ENCODE results near the gene HES5.
A peak's percentile ranks its signal among the peaks of the same experiment; 100 is the strongest.

The HES5 gene

DNA sequence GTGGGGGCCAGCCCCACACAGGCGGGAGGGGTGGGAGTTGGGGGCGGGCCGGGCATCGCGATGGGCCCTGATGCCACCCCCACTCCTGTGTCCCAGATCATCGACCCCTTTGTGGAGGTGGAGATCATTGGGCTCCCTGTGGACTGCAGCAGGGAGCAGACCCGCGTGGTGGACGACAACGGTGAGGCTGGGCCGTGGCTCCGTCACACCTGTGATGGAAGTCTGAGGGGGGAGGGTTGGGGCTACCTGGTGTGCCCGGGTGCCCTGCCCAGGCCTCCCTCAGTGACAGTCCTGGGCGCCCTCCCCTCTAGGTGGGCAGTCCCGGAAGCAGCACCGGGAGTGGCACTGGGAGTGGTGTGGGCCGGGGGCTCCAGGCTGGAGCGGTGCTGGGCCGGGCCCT is 31.4 kb downstream of the HES5 start:
- no peak for DNase-seq

DNA sequence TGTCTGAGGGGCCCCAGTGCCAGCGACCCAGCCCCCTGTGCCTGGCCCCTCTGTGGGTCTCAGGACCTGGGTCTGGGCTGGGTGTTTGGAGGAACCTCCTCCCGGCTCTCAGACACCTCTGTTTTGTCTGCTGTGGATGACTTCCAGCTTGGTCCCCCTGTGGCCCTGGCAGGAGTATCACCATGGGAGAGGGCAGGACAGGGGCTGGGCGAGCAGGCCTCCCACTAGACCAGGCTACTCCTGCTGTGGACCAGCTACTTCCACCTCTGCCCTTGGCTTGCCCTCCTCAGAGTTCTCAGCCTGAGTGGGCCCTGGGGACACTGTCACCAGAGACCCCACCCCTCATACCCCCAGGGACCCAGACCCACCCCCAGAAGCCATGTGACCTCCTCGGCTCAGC is 32.2 kb downstream of the HES5 start:
- DNase-seq, result no peak

DNA sequence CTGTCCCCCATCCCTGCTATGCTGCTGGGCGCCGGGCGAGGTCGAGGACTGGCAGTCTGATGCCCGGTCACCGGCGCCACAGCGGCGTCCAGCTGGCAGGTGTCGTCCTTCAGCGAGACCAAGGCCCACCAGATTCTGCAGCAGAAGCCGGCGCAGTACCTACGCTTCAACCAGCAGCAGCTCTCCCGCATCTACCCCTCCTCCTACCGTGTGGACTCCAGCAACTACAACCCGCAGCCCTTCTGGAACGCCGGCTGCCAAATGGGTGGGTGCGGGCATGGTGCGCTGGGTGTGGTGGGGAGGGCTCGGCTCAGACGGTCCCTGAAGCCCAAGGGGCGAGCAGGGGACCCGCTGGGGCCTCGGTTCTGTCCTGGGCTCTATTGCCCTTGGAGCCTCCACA is 33.3 kb downstream of the HES5 start:
- DNase-seq, result no peak

DNA sequence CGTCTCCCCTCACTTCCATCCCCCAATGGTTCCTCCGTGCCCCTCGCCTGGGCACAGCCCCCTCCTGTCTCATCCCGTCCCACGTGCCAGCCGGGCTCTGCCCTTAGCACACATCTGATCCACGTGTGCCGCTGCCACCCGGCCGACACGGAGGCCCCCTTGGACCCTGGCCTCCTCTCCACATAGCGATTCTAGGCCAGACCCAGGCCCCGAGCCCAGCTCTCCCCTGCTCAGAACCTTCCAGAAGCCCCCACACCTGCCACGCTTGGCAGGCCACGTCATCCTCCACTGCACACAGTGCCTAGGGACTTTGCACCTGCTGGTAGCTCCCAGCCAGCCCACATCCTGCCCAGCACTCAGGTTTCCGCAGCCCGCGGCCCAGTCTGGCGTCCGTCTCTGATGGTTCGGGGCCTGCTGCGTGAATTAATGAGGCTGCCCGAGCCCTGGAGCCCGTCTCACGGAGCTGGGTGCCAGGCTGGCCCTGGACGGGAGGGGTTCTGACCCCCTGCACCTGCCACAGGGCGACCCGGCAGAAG is 33.9 kb downstream of the HES5 start:
- DNase-seq, result peak; percentile 22

DNA sequence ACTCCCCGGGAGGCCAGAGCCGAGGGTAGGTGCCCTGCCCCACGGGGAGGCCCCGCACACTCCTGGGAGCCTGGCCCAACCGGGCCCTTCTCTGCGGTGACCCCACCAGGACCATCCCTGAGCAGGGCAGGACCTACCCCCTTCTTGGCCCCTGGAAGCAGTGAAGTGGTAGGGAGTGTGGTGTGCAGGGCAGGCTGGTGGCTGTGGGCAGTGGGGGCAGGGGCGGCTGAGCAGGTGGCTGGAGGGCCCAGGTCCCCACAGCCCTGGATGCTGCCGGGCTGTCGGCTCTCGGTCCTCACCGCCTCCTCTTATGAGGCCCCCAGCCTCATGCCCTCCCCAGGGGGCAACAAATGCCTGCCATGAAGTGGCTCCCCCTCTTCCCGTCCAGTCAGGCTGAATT is 34.5 kb downstream of the HES5 start:
- DNase-seq, result no peak

DNA sequence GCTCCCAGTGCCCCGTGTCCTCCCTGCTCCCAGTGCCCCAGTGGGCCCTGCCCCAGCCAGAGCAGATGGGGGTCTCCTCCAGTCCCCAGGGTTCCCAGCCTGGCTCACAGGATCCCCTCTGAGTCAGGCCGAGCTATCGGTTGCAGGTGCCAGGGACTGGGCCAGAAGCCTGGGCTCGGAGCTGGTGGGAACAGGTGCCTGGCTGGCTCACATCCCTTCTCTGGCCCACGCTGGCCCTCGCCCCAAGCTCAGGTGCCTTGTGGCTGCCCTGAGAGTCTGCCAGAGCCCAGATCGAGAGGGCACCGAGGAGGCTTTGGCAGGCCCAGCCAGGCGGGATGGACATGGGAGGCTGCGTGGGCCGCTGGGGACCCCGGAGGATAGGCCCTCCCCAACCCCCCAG is 35.0 kb downstream of the HES5 start:
- DNase-seq, result no peak

DNA sequence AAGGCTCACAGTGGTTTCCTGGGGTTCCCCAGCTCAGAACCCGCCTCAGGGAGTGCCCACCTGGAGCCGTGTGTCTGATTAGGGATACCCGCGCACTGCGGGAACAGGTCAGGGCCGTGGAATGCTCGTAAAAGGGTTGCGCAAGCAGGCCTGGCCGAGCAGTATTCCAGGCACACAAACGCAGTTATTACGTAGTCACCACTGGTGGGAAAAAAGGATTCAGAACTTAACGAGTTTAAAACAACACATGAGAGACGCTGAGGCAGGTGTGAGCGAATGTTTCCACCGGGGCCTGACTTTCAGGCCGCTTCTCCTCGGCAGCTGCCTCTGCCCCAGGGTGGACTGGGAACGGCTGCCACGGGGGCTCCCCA is 35.8 kb downstream of the HES5 start:
- no peak for DNase-seq

DNA sequence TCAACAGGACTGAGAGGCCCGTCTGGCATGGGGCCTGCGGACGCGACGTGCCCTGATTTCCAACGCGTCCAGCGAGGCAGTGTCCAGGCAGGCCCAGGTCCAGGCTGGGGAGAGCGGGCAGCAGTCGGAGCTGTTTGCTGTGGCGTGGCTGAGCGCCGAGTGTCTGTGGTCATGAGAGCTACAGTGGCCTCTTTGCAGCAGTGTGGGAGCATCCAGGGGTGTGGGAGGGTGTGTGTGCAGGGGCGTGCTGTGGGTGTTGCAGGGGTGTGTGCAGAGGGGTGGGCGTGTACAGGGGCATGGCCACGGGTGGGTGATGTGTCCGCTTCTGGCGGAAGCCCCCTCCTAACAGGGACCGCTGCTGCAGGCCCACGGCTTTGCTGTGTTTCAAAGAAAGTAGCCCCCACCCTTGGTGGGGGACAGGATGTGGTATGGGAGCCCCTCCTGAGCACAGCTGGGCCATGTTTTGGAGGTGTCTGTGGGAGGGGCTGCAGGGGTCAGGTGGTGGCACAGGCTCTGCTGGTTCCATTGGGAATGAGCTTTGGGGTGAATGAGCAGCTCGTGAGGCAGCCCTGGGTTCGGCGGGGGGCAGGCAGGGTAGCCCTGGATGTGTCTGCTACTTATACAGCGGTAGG is 36.3 kb downstream of the HES5 start:
- no peak for DNase-seq

DNA sequence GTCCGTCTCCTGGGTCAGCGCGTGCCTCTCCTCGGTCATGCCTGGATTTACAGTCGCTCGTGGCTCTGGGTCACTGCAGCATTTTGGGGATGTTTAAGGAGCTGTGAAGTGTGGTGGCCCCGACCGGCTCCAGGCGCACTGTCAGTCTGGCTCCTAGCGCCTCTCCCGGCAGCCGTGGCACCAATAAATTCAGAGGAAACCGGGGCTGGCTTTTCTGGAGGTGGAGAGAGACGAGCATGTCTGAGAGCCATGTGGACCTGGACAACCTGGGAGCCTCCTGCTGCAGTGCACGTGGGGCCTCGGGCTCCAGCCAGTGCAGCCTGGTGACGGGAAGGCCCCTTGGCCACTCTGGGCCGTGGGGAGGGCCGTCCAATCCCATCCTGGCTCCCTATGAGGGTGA is 36.8 kb downstream of the HES5 start:
- no peak for DNase-seq

DNA sequence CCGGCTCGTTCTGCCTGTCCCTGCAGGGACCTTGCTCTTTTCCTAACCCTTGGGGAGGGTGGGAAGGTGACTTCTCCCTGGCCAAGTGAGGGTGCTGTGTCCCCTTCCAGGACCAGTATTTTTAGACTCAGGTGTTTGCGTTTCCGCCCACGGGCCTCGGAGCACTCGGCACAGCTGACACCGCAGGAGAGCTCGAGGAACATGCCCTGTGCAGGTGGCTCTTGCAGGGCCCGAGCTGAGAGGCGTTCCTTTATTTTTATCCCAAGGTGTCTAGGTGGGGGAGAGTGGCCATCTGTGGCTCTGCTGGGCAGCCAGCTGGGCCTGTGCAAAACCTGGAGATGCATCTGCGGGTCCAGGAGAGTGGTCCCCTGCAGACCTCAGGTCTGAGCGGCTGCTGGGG is 38.0 kb downstream of the HES5 start:
- no peak for DNase-seq

DNA sequence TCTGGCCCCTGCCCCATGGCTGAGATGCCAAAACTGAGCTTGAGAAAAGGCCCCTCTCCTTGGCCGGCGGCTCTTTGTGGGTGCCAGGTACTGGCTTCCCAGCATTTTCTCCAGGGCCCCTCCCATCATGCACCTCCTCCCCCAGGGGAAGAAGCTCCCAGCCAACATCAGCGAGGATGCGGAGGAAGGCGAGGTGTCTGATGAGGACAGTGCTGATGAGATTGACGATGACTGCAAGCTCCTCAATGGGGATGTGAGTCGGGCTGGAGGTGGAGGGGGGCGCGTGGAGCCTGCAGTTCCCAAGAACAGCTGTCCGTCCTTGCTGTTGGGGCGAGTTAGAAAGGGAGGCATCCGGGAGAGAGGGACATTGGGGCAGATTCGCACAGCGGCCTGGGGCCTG is 40.4 kb downstream of the HES5 start:
- DNase-seq, result no peak

DNA sequence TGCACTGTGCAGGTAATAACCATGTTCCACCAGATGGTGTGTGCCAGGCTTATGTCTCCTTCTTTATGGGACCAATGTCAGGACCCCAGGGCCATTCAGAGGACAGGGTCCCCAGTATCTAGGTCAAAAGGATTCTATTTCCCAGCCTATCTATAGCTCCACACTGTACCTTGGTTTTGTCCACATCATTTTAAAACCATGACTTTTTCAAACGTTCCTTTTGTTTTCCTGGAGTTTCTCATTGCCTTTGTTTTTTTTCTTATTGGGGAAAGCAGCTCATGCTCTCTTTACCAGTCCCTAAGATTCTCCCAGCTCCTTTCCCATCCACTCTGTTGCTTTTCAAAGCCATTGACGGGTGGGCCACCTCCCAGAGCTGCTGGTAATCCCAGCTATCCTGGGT is 41.4 kb downstream of the HES5 start:
- no peak for DNase-seq

DNA sequence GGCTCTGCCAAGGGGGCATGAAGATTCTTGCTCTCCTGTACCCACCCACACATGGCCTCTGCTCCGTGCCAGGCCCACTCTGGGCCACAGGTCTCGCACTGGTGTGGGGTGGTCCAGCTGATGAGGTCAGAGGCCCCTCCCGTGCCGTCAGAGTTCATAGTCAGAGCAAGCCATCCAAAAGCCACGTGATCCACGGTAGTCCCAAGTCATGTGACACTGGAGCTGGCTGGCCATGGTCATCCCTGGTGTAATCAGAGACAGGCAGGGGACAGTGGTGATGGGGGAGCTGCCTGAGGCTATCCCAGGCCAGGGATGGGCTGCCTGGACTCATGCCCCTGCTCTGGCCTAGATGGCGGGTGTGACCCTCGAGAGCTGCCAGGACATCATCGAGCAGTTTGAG is 43.5 kb downstream of the HES5 start:
- DNase-seq, result no peak

DNA sequence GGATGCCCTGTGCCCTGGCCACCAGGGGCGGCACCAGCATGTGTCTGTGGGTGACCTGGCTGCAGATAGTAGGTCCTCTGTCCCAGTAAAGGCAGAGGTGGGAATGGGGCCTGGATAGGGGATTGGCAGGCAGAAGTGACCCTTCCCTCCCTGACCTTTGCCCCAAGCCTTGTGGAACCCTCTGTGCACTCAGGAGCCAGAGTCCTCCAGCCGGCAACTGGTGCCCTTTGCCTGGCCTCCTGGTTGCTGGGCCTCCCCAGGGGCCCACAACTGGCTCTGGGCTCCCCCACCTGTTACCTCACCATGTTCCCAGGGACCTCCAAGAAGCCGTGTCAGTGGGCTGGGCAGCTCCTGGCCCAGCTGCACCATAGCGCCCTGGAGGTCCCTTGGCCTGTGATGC is 44.0 kb downstream of the HES5 start:
- no peak for DNase-seq

DNA sequence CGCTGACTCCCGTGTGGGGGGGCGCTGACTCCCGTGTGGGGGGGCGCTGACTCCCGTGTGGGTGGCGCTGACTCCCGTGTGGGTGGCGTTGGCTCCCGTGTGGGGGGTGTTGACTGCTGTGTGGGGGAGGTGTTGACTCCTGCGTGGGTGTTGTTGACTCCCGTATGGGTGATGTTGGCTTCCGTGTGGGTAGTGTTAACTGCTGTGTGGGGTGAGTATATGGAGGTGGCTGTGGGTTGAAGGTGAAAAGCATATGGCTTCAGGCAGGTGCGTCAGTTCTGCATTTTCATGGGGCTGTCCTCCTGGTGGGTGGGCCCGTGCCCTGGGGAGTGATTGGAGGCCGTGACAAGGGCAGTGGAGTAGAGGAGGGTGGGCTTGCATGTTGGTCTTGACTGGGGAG is 46.1 kb downstream of the HES5 start:
- DNase-seq, result no peak

DNA sequence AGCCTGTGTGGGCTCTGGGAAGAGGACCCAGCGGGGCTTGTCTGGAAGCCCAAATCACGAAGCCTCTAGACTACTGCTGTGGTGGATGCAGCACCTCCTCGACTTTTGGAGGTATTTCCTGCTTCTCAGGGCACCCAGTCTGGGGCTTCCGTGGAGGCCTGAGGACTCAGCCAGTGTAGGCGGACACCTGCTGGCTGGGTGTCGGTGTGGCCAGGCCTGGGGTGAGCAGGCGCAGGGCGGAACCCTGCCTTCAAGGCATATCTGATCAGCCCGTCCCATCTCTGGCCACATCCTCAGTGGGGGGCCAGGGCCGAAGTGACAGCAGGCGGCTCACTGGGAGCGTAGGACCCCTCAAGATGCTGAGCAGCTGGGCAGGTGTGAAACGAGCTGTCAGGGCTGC is 47.0 kb downstream of the HES5 start:
- no peak for DNase-seq

DNA sequence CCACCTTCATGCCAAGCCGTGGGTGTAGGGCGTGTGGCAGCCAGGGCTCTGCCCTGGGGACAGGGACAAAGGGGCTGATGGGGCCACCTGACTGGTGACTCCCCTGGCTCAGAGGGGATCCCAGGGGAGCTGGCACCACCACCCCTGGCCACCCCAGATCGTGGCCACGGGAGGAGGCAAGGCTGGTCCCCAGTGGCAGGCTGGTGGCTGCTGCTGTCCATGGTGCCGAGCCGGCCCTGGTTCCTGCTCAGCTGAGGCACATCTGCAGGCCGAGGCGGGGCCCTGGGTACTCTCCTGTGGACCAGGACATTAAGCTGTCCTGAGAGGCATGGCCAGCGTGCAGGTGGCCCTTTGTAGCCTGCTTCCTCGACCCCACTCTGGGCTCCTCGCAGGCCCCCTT is 47.5 kb downstream of the HES5 start:
- no peak for DNase-seq

DNA sequence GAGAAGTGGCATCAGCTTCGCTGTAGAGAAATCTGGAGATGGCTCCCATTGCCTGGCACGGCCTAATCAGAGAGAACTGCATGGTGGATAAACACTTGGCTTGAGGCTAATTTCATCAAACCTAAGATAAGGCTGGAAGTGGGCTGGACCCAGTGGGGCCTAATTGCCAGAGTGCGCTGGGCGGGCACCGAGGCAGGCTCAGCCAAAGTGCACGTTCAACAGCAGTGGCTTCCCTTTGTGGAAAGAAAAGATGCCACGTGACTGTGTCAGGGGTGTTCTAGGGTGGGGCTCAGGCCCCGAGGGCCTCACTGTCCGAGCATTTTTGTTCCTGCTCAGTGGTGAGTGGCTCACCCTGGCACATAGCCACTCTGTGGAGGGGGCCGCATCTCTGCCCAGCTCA is 48.2 kb downstream of the HES5 start:
- DNase-seq, result no peak

DNA sequence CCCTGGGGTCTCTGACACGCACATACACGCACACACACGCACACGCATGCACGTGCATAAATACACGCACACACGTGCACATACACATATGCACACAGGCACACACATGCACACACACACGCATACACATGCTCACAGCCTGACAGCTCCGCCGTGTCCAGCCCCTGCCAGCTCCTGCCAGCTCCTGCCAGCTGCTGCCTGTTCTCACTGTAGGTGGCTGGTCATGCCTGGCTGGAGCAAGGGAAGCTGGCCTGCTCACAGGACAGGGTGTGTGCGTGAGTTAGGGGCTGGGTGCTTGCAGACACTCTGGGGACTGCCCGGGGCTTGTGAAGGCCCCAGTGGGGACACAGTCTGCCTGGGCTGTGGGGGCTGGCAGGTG is 49.1 kb downstream of the HES5 start:
- DNase-seq, result no peak

DNA sequence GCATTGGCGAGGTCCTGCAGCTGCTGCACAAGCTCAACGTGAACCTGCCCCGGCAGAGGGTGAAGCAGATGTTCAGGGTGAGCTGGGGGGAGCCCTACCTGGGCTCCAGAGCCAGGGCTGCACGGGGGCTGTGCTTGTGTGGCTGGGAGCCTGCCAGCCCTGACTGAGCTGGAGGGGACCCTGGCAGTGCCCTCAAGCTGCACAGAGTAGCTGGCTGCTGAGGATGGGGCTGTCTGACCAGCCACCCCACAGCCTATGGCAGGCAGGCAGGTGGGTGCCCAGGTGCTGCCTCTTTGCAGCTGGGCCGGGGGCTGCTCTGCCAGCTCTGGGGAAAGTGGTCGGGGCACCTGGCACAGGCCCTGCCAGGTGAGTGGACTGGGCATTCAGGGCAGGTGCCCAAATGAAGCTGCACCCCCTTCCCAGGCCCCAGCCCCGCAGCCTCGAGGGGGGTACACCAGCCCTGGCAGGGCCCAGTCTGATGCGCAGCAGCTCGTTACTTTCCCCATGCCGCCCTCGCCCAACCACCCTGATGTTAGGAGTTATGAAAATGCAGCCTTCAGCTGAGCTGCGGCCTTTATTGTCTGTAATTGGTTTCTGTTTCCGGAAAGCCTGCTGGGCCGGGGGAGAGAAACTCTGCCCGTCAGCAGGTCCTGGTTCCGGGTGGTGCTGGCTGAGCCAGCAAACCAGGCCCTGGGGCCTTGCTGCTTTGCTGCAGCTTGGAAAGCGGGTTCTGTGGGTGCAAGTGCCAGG is 49.7 kb downstream of the HES5 start:
- no peak for DNase-seq

DNA sequence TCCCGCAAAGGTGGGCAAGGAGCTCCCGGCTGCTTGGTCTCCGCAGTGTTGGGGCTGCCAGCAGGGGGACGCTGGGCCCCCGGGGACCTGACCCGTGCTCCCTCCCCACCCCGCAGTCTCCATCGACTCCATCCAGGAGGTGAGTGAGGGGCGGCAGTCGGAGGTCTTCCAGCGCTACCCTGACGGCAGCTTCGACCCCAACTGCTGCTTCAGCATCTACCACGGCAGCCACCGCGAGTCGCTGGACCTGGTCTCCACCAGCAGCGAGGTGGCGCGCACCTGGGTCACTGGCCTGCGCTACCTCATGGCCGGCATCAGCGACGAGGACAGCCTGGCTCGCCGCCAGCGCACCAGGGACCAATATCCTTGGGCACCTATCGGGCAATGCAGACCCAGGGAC is 50.4 kb downstream of the HES5 start:
- DNase-seq, result no peak

DNA sequence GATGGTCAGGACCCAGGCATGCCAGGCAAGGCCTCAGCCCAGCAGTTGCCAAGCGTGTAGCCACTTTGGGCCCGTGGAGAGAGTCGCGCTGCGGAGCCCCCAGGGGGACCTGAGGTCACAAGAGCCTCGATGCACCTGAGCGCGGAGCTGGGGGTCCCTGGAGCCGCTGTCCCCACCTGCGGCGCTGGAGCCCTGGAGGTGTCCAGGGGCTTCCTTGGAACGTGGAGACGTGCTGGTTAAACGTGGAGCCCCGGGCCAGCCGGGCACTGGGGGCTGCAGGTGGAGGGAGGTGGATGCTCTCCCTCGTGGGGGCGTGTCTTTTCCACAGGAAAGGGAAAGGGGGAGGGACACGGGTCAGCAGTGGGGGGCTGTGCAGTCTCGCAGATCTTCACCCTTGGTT is 50.9 kb downstream of the HES5 start:
- DNase-seq, result no peak

All from CD4-positive, alpha-beta T cell treated with Interleukin-6 for 4 hours (primary cell).